ENCODE measurements around the gene IFI16. TPM values are rescaled to one million over a fixed set of nuclear protein-coding genes. Genes with fewer than 3 reads are reported as not detected.
A peak's percentile ranks its signal among the peaks of the same experiment; 100 is the strongest.

Gene IFI16
- total and polyA plus RNA-seq, 10 of the 15 experiments (the other 5 are each of a cell fraction or from before 2014, with no cell fraction given): 120 to 375 (median 188) TPM

DNA sequence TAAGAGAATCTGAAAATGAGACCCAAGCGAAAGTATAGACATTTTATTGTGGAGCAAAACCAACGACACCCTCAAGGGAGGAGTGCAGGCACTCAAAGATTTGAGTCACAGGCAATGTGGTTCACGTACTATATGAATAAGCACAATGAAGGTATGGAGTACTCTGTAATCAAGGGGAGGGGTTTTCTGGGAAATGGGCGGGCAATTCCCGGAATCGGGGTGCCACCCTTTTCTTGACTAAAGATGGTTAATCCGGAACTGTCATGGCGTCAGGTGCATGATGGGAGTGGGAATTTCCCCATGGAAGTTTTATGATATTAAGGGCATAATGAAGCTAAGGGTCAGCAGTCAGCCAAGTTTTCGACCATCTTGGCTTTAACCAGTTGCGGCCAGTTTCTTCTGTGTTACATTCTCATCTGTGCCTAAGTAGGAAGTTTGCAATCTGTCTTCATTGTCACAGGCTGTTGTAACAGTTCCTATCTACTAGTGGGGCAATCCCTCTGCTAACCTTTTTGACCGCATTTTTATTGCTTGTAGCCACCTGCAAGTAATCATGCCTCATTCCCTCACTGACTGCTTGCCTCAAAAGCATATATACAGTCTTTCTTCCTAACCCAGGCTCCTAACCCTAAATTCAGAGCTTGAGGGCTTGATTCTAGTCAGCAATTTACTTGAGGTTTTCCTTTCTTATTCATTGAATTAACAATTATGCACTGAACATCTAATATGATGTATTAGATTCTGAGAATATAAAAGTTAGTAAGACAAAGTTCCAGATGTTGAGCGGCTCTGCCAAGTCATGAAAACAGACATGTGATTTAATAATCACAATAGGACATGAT lies 67.6 kb downstream of the IFI16 start:
- H3K36me3 ChIP-seq (ENCODE audit: control insufficient read depth in 2 of 2, insufficient read depth in 2 of 2, low read length in 1 of 2): no peaks in the 10 kb centered on the region
- peaks cover 11% of the 10 kb centered on the region for H3K4me1 ChIP-seq (ENCODE audit: control insufficient read depth, insufficient read depth, low read length)
- H2AFZ ChIP-seq (ENCODE audit: control insufficient read depth, low read depth, low read length): peak overlapping the region; percentile 86
- ATAC-seq (peak; percentile 74), DNase-seq (ENCODE audit: low read depth, low spot score) (peak; percentile 94), FAIRE-seq (no peak)
- intact Hi-C loops (cut with micrococcal nuclease; ENCODE audit: unreplicated experiment): loop anchor here (1.0 to 10.0 kb wide), 6 partner anchors 68 to 875 kb away; partner anchors contain the start of genes IFI16, MNDA, PYHIN1 and TAGLN2
- WGBS (ENCODE audit: insufficient coverage, insufficient replicate concordance, low lambda C conversion rate, missing lambda C conversion rate): 9% methylated on average over 12 of the region's 12 CpGs
- TSS peak; percentile 98 for BruUV-seq (replicated peaks)
- no peaks in the 10 kb centered on the region; the same call in 2 of the 3 replicates for H3K9me3 ChIP-seq (replicated peaks; ENCODE audit: control insufficient read depth, insufficient read depth, low read length)
- POLR2A ChIA-PET: interaction anchor here (1.1 to 5.0 kb wide), 9 partner anchors 9 to 1127 kb away, joined by 3 to 46 read pairs (median 7); partner anchors contain the start of genes IFI16 and MNDA
- peak overlapping the region; percentile 64 for H3K4me3 ChIP-seq
- no peaks in the 10 kb centered on the region for H3K27me3 ChIP-seq (replicated peaks in 1 of 2; ENCODE audit: control insufficient read depth in 2 of 2, insufficient read depth in 2 of 2, low read length in 1 of 2)
- CTCF ChIA-PET: interaction anchor here (0.6 to 5.0 kb wide), 10 partner anchors 10 to 793 kb away, joined by 3 to 61 read pairs (median 4); partner anchors contain the start of gene MNDA
- peak overlapping the region; percentile 87 for H3K4me2 ChIP-seq (ENCODE audit: control insufficient read depth, insufficient read depth)
- peak overlapping the region; percentile 98 for H3K9ac ChIP-seq (ENCODE audit: control insufficient read depth, insufficient read depth, low read length)
- SMC1A ChIA-PET (ENCODE audit: uncharacterized antibody, unreplicated experiment): interaction anchor here (0.9 to 4.4 kb wide), 23 partner anchors 9 to 829 kb away, joined by 3 to 43 read pairs (median 6); partner anchors contain the start of genes IFI16 and MNDA
- in situ Hi-C loops (cut with MboI): no loop called here
- RAD21 ChIA-PET (ENCODE audit: unreplicated experiment): interaction anchor here (1.0 to 3.4 kb wide), 18 partner anchors 9 to 847 kb away, joined by 3 to 39 read pairs (median 4); partner anchors contain the start of genes CD1C, IFI16 and MNDA
- peak overlapping the region; percentile 89 for H3K27ac ChIP-seq (ENCODE audit: control insufficient read depth, insufficient read depth)
- H4K20me1 ChIP-seq (ENCODE audit: control insufficient read depth, insufficient read depth): no peaks in the 10 kb centered on the region
- peaks cover 34% of the 10 kb centered on the region for H3K79me2 ChIP-seq (ENCODE audit: control insufficient read depth, insufficient read depth, low read length)
- TF ChIP-seq MEF2B (IDR thresholded peaks at IDR 0.05; ENCODE audit: partially characterized antibody, poor library complexity, severe bottlenecking): peak; percentile 80
- 0 out of 2 replicates have a peak, but pooled peaks have one; percentile 27 for TF ChIP-seq PAX5 (IDR thresholded peaks at IDR 0.05; ENCODE audit: borderline replicate concordance, low read depth, low read length)
- peak; percentile 2; the same call in 1 of the 2 replicates for TF ChIP-seq ZBED1 (IDR thresholded peaks at IDR 0.05; ENCODE audit: borderline replicate concordance)
- TF ChIP-seq ASH2L (IDR thresholded peaks at IDR 0.05; ENCODE audit: borderline replicate concordance, low read depth): no peak; the same call in 1 of the 2 replicates
- peak; percentile 90 for TF ChIP-seq PML (IDR thresholded peaks at IDR 0.05; ENCODE audit: low read length)
- TF ChIP-seq, protein P1, sequence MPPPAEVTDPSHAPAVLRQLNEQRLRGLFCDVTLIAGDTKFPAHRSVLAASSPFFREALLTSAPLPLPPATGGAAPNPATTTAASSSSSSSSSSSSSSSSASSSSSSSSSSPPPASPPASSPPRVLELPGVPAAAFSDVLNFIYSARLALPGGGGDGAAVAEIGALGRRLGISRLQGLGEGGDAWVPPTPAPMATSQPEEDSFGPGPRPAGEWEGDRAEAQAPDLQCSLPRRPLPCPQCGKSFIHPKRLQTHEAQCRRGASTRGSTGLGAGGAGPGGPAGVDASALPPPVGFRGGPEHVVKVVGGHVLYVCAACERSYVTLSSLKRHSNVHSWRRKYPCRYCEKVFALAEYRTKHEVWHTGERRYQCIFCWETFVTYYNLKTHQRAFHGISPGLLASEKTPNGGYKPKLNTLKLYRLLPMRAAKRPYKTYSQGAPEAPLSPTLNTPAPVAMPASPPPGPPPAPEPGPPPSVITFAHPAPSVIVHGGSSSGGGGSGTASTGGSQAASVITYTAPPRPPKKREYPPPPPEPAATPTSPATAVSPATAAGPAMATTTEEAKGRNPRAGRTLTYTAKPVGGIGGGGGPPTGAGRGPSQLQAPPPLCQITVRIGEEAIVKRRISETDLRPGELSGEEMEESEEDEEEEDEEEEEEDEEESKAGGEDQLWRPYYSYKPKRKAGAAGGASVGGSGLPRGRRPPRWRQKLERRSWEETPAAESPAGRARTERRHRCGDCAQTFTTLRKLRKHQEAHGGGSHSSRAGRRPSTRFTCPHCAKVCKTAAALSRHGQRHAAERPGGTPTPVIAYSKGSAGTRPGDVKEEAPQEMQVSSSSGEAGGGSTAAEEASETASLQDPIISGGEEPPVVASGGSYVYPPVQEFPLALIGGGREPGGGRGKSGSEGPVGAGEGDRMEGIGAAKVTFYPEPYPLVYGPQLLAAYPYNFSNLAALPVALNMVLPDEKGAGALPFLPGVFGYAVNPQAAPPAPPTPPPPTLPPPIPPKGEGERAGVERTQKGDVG (CRISPR knock-in tag; IDR thresholded peaks at IDR 0.05): no peak
- peak; percentile 95 for TF ChIP-seq NR2F1 (conservative IDR thresholded peaks at IDR 0.05)
- no peak for TF ChIP-seq NRF1 (conservative IDR thresholded peaks at IDR 0.05; ENCODE audit: low read depth, low read length)
- TF ChIP-seq POLR2A (IDR thresholded peaks at IDR 0.05; ENCODE audit: low read depth, low read length): peak; percentile 56; the same call in 1 of the 2 replicates
- no peak for TF ChIP-seq SUPT20H (IDR thresholded peaks at IDR 0.05; ENCODE audit: borderline replicate concordance, control insufficient read depth, low read depth, low read length)
- 0 out of 4 replicates have a peak, but pooled peaks have one; percentile 3 to 26 for TF ChIP-seq BHLHE40 (IDR thresholded peaks at IDR 0.05; ENCODE audit: borderline replicate concordance in 1 of 2, low read depth in 2 of 2, low read length in 1 of 2)
- TF ChIP-seq GATAD2B (conservative IDR thresholded peaks at IDR 0.05; ENCODE audit: low read depth): peak; percentile 9; the same call in 1 of the 2 replicates
- 0 out of 2 replicates have a peak, but pooled peaks have one; percentile 59 for TF ChIP-seq NR2C1 (IDR thresholded peaks at IDR 0.05)
- TF ChIP-seq MYC (IDR thresholded peaks at IDR 0.05; ENCODE audit: insufficient read depth, insufficient read length, insufficient replicate concordance, low read length, severe bottlenecking): no peak
- peak; percentile 48 for TF ChIP-seq MTA2 (IDR thresholded peaks at IDR 0.05; ENCODE audit: low read depth)
- TF ChIP-seq RAD21 (IDR thresholded peaks at IDR 0.05; ENCODE audit: insufficient read depth, low read depth, low read length): no peak
- TF ChIP-seq CHD4 (IDR thresholded peaks at IDR 0.05): no peak
- peak; percentile 89 for TF ChIP-seq IKZF1 (conservative IDR thresholded peaks at IDR 0.05)
- TF ChIP-seq SMARCA5 (IDR thresholded peaks at IDR 0.05): peak; percentile 95
- 0 out of 2 replicates have a peak, but pooled peaks have one; percentile 83 for TF ChIP-seq NBN (IDR thresholded peaks at IDR 0.05)
- TF ChIP-seq CHD2 (IDR thresholded peaks at IDR 0.05; ENCODE audit: borderline replicate concordance, low read depth, low read length): peak; percentile 49; the same call in 1 of the 2 replicates
